NCI-H748 (cell line): ENCODE results near the gene SLC2A13.
"Not testable (repeated sequence)": the region's sequence is repeated elsewhere in the genome, so short reads cannot be mapped to it uniquely, and the experiment has no call there.

ENCODE experiments used
- DNase-seq: peaks from one replicate; lab custom pipeline; 2025; ENCODE audit not compliant: unreplicated experiment; lab: John Stamatoyannopoulos, UW

The SLC2A13 gene

DNA sequence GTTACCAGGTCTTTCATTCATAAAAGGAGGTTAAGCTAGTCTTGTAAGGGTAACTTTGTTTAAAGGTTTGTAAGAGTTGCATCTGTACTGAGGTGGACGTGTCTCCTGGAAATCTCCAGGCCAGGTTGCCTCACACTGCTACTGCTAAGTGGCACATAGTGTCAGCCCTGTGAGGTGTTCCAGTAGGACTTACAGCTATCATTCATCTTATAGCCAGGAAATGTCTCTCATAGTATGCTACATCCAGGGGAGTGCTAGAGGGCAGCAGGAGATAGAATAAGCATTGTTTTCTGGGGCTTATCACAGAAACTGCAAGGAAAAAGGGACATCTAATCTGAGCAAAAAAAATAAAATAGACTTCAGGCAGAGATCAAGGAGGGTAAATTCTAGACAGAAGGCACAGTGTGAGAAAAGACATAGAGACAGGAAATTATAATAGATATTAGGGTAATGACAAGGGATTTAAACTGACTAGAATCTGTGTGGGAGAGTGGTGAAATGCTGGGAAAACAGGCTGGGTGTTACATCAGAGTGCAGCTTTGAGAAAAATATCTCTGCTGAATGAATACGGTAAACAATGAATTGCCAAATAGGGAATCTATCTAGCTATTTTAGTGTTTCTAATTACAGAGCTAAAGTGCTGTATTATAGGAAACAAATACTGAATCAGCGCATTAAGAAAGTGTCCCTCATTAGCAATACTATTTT is 281.2 kb downstream of the SLC2A13 start:
- DNase-seq = no peak

DNA sequence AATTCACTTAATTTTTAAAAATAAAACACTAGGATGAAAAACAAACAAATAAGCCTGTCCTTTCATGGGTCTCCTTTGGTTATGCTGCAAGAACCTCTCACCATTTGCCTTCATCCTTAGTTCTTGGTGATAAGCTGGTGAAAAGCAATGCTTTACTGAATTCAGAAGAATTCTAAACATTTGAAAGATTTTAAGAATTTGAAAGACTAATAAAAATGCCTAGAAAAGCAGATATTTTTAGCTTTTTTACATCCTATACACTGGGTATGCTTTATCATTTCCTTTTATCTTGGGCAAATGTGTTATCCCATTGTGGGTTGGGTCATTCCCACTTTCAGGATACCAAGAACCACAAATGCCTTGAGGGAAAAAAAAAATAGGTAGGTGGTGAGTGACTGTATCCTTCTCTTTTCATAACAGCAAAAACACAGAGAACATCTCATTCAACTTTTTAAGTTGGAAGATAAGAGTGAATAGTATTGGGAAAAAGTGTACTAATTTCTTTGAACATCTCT is 289.2 kb downstream of the SLC2A13 start:
- DNase-seq = no peak

DNA sequence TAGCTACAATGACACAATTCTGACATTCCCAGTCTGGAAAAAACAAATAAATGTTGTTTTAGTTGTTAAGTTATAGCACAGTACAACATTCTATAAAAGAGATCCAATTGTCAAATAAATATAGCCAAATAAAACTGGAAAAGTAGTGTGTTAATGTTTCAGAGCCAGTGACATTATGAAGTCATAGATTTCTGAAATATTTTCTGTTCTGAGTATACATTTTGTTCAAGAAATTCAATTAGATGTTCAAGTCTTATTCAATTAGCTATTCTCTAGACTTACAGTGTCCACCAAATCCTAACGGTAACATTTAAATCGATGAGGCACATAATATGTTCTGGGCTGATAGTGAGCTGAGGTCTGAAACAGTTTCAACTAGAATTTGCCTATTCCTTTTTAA is 290.1 kb downstream of the SLC2A13 start:
- DNase-seq = no peak

DNA sequence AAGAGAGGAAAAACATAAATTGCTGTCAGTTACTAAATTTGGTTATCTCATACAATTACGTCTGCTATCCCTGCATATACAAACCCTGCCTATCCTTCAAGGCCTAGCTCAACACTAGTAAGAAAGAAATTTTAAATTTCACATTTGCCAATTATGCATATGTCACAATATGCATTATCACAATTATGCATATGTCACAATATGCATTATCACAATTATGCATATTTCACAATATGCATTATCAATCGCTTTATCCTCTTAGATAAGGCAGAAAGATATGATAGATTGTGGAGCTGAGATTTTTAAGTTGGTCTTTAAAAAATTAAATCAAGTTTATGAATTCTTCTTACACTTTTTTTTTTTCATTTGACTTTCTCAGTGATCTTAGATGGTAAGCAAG is 291.3 kb downstream of the SLC2A13 start:
- no peak for DNase-seq

DNA sequence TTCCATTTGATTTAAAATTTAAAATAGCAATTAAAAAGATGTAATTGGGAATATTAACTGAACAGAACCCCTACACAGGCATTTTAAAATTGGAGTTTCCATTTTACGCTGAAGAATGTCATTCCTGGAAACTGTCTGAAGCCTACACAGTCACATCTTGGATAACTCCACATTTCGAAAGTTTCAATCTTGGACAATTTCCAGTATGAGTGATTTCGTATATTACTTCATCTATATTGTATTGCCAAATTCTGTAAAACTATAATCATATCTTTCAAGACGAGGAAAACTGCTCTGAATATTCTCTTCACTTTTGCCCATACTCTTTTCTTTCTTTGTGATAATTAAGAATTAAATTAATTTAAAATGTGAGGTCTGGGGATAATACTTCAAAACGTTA is 292.1 kb downstream of the SLC2A13 start:
- no peak for DNase-seq

DNA sequence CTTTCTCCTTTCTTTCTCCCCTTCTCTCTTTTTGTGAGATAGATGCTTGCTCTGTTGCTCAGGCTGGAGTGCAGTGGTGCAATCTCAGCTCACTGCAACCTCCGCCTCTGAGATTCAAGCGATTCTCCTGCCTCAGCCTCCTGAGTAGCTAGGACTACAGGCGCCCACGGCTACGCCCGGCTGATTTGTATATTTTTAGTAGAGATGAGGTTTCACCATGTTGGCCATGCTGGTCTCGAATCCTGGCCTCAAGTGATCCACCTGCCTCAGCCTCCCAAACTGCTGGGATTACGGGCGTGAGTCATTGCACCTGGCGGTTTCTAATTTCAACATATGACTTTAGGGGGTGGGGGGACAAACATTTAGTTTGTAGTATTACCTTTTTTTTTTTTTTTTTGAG is 293.4 kb downstream of the SLC2A13 start:
- DNase-seq = not testable (repeated sequence)

DNA sequence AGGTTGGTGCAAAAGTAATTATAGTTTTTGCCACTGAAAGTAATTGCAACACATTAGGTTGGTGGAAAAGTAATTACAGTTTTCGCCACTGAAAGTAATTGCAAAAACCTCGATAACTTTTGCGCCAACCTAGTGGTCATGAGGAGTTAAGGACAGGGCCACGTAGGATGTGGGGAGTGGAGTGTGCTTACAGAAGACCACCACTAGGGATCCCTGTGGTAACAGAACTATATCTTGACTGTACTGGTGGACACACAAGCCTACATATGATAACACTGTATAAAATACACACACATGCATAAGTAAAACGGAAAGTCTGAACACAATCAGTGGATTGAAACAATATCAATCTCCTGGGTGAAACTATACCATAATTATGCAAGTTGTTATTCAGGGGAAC is 298.8 kb downstream of the SLC2A13 start:
- peak; percentile 48 for DNase-seq

DNA sequence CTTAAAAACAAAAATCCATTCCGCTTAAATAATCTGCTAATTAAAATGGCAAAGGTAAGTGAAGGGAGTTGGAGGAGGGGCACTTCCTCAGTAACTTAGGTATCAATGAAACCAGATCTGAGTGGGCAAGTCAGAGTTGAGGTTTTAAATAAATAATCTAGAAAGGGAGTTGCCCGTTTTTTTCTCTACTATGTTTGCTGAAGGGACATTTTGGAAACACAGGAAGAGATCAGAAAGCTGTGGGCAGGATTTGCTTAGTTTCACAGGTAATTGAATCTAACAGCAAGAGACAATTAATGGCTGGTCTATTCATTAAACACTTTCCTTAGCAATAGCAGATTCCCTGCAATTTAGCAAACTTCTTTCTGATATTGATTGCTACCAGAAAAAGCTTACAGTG is 300.2 kb downstream of the SLC2A13 start:
- peak; percentile 94 for DNase-seq

DNA sequence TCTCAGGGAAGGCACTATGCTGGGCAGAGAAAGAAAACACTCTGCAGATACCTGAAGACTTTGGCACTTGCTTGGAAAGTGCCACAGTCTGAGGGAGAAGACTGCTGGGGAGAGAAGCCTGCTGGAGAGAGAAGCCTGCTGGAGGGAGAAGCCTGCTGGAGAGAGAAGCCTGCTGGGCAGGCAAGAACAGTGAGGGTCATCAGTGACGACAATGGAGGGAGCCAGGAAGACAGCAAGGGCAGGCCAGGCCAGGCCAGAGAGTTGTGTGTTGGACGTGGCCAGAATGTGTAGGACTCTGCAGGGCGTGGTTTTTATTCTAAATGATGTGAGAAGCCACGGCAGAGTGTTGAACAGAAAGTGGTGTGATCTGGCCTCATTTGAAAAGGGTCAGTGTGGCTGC is 301.0 kb downstream of the SLC2A13 start:
- peak; percentile 64 for DNase-seq

DNA sequence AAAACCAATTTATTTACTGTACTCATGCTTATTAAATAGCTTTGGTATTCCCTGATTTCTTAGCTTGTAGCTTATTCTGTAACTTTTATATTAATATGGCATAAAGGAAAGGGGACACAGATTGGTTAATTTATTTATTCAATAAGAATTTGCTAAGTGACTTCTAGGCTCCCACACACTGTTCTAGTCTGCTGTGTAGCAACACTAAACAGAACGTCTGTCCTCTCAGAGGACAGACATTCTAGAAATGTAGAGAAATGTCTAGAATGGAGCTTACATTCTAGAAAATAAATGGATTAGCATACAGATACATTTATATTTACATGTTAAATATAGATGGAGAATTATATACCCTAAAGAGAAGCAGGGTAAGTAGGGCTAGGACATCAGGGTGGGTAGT is 301.4 kb downstream of the SLC2A13 start:
- no peak for DNase-seq

DNA sequence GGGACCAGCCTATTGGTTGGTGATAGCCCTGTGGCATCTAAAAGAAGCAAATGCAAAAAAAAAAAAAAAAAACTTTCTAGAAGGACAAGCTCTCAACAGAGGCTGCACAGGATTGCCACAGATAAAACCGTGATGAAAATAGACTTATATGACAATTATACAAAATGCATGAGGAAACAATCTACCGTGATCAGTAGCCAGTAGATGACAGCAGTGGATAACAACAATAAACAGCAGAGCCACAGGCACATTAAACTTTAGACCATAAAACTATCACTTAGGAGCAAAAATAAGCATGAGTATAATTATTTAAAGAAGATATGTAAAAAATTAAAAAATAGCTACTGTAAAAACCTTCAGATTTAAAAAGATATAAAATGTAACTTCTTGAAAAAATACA is 302.7 kb downstream of the SLC2A13 start:
- no peak for DNase-seq

DNA sequence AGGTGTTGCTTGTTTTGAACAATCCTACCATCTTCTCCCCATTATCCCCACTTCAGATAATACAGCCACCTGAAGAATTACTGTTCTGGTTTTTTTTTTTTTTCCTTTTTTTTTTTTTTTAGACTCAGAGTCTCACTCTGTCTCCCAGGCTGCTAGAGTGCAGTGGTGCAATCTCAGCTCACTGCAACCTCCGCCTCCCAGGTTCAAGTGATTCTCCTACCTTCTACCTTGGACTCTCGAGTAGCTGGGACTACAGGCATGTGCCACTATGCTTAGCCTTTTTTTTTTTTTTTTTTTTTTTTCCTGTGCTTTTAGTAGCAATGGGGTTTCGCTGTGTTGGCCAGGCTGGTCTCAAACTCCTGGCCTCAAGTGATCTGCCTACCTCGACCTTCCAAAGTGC is 306.9 kb downstream of the SLC2A13 start:
- DNase-seq = no peak

DNA sequence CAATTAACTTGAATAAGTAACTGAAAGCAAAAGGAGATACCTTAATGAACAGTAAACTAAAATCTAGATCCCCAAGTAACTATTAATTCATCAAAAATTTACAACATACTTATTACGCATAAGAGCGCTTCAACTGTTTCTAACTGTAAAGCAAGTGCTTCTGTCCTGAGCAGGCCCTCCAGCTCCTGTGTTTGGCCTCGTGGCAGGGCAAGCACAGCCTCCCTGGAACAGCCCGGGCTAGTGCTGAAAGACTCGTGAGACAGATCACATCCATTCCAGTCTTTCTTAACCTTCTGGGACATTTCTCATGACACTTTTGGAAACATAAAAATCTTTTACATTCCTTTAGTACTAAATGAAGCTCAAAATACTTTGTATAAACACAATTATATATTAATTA is 307.5 kb downstream of the SLC2A13 start:
- DNase-seq = no peak

DNA sequence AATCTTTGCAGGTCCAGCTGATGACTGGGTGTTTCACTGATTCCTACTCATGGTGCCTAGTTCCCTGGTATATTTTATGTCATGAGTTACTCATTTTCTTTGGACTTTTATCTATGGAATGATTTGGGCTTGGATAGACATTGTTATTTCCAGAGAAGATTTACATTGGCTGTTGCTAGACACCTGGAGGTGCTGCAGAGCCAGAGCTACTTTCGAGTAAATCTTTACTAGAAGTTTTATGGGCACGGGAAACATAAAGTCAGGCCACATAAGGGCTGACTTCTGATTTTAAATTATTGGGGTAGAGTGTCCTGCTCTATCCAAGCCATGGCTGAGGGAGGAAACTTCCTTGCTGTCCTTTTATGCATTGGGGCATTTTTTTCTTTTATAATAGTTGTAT is 310.4 kb downstream of the SLC2A13 start:
- no peak for DNase-seq

DNA sequence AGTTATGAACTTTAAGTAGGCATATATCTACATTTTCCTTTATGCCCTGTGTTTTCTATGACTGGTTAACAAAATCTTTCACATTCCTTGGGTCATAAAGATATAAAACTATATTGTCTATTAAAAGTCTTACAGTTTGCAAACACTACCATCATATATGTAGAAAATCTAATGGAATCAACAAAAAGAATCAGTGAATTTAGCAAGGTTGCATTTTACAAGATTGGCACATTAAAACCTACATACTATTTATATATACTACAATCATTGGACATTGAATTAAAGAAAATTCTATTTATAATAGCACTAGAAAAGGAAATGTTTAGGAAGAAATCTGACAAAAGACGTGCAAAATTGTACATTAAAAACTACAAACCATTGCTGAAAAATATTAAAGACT is 312.9 kb downstream of the SLC2A13 start:
- no peak for DNase-seq

DNA sequence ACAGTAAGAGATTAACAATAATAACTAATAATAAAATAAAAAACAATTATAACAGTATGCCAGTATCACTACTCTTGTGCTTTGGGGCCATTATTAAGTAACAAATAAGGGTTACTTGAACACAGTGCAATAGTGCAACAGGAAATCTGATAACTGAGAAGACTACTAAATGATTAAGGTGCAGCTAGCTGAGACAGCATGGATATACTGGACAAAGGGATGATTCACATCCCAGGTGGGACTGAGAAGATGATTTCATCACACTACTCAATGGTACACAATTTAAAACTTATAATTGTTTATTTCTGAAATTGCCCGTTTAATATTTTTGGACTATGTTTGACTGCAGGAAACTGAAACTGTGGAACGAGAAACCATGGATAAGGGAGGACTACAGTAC is 317.6 kb downstream of the SLC2A13 start:
- DNase-seq = no peak

DNA sequence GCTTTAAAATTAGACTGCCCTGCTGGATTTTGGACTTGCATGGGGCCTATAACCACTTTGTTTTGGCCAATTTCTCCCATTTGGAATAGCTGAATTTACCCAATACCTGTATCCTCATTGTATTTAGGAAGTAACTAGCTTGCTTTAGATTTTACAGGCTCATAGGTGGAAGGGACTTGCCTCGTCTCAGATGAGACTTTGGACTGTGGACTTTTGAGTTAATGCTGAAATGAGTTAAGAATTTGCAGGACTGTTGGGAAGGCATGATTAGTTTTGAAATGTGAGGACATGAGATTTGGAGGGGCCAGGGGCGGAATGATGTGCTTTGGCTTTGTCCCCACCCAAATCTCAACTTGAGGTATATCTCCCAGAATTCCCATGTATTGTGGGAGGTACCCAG is 320.1 kb downstream of the SLC2A13 start:
- DNase-seq = not testable (repeated sequence)

DNA sequence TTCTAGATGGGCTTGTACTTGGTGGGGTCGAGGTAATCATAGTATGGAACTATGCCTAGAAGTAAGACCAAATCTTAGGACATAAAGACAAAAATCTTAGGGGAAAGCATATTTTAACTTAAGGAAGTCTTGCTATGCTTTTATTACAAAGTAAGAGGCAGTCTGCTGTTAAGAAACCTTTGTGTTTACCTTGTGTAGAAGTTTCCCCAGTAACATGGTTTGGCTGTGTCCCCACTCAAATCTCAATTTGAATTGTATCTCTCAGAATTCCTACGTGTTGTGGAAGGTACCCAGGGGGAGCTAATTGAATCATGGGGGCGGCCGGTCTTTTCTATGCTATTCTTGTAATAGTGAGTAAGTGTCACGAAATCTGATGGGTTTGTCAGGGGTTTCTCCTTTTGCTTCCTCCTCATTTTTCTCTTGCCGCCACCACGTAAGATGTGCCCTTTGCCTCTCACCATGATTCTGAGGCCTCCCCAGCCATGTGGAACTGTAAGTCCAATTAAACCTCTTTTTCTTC is 323.8 kb downstream of the SLC2A13 start:
- no peak for DNase-seq

DNA sequence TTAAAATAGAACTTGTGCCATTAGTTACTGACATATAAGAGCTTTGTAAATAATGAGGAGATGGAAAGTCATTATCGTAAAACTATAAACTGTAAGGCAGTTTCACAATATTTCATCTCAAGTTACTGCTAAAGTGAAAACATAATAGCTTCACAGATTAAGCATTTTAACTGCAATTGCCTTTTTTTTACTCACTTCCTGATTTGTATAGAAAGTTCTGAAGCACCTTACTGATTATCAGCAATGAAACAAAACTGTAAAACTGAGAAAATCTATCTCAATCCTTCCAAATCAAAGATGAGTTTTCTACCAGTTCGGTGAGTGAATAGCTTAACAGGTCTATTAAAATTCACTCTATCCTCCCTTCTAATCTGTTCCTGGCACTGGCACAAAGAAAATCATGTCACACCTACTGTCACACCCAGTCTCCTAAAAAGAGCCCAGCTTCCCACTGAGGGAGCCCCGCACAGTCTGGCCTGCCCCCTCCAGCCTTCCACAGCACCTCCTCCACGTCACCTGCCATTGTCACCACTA is 324.9 kb downstream of the SLC2A13 start:
- DNase-seq = peak; percentile 88

DNA sequence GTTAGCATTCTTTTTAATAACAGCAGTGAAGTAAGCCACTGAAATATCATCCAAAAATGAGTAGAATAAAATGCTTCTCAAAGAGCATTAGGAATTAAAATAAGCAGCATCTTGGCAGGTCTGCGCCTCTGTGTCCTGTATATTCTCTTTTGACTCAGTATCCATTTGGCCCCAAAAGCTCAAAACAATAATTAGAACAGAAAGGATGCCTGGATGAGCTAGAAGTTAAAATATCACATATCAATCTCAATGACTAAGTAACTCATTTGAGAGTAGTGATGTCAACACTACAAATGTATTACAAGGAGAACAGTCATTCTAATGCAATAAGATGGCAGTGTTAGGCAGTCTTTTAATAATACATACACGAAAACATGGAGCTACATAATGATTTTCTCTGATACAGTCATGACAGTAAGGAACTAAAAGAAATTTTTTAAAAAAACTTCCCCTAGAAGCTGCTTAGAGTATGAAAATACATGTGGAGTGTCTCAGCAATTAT is 325.4 kb downstream of the SLC2A13 start:
- DNase-seq = no peak

DNA sequence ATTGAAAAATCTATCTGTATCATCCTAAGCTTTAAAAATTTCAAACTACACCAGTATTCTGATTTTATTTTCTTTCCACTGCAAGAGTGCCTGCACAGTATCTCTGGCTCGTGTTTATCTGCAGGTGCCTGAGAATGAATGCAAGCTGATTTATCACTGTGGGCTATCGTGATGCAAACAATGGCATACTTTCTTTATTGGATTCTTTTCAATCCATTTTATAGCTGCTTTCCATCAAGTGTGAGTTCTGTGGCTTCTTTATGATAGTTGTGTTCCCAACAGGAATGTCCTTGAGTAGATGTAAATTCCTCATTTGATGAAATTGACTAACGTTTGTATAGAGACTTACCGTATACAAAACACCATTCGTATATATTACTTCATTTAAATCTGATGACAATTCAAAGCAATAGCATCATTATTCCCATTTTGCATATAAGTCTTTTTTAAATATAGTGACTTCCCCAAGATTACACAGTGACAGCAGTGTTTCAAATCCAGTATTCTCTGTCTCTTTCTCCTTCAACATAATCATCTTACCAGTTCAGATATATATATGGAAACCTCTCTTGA is 326.0 kb downstream of the SLC2A13 start:
- peak; percentile 35 for DNase-seq

DNA sequence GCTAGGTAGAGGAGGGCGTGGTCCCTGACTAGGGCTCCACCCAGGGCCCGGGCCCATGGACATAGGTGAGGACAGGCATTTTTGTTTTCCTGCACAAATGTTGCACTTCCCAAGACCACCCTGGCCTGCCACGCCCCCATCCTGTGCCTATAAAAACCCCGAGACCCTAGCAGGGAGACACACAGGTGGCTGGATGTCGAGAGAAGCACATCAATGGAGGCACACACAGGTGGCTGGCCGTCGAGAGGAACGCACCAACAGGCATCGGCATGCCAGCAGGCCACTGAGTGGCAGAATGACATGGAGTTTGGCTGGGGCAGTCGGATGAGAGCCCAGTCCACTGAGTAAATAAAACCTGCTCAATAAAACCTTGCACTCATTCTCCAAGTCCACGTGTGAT is 328.4 kb downstream of the SLC2A13 start:
- DNase-seq = no peak
